Measurements from ENCODE around the gene CLPSL1.

Gene CLPSL1

DNA sequence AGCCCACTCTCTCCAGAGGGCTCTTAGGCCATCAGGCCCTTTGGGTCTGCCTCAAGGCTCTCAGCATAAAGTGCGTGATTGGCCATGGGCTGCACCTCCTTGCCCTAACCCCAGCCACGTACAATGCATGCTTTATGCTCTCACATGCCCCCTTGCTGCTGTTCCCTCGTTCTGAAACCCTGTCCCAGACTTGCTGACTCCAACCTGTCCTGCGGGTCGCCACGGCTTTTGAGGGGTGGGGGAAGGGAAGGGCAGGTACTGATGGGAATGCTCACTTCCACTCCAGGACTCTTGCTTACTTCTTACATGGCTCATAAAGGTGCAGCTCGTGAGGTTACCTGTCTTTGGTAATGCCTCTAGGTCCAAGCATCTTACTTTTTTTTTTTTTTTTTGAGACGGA lies 38.0 kb upstream of the CLPSL1 start:
- no peaks in the 10 kb centered on the region for H3K4me1 ChIP-seq (ENCODE audit: control insufficient read depth, insufficient read depth, low read length)

DNA sequence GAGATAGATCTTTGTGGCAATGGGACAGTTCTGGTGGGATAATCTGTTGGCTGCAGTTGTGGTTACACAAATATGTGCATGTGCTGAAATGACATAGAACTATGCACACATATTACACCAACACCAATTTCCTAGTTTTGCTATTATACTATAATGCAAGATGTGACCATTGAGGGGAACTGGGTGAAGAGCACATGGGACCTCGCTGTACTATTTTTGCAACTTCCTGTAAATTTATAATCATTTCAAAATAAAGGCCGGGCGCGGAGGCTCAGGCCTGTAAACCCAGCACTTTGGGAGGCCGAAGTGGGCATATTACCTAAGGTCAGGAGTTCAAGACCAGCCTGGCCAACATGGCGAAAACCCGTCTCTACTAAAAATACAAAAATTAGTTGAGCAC lies 35.3 kb upstream of the CLPSL1 start:
- H3K9ac ChIP-seq (ENCODE audit: low read depth, low read length) = no peak overlapping the region

More for the DNA sequence above, 38.0 kb upstream of the CLPSL1 start:
- H3K9me3 ChIP-seq (replicated peaks; ENCODE audit: low read length) = no peaks in the 10 kb centered on the region
- peaks cover 17% of the 10 kb centered on the region for H3K27me3 ChIP-seq (ENCODE audit: control insufficient read depth, insufficient read depth, low read length)
- H3K4me3 ChIP-seq (ENCODE audit: low read length) = no peak overlapping the region
- no peak overlapping the region for H3K9ac ChIP-seq (ENCODE audit: low read depth, low read length)
- H3K36me3 ChIP-seq (ENCODE audit: insufficient read depth, low read length) = no peaks in the 10 kb centered on the region
- H3K4me2 ChIP-seq (ENCODE audit: low read length) = no peak overlapping the region

DNA sequence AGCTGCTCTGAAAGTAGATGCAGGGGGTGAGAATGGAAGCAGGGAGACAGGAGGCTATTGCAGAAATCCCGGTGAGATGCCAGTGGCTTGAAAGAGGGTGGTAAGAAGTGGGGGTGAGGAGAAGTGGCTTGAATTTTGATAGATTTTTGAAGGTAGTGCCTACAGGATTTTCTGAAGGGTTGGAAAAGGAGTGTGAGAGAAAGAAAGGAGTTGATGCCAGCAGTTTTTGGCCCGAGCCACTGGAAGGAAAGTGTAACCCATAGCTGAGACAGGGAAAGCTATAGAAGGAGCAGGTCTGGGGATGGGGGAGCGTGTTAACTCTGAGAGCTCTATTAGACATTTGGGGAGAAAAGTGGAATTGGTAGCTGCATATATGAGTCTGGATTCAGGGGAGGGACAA lies 34.3 kb upstream of the CLPSL1 start:
- Histone ChIP-seq H3K9me3 (replicated peaks; ENCODE audit: low read length) (no peaks in the 10 kb centered on the region), H3K36me3 (ENCODE audit: insufficient read depth, low read length) (no peaks in the 10 kb centered on the region), H3K9ac (ENCODE audit: low read depth, low read length) (no peak overlapping the region), H3K27me3 (ENCODE audit: control insufficient read depth, insufficient read depth, low read length) (peaks cover 17% of the 10 kb centered on the region), H3K4me1 (ENCODE audit: control insufficient read depth, insufficient read depth, low read length) (no peaks in the 10 kb centered on the region), H3K4me3 (ENCODE audit: low read length) (no peak overlapping the region), H3K4me2 (ENCODE audit: low read length) (no peak overlapping the region)

More for the DNA sequence above, 35.3 kb upstream of the CLPSL1 start:
- H3K4me2 ChIP-seq (ENCODE audit: low read length) = no peak overlapping the region
- H3K9me3 ChIP-seq (replicated peaks; ENCODE audit: low read length) = no peaks in the 10 kb centered on the region
- peaks cover 17% of the 10 kb centered on the region for H3K27me3 ChIP-seq (ENCODE audit: control insufficient read depth, insufficient read depth, low read length)
- H3K36me3 ChIP-seq (ENCODE audit: insufficient read depth, low read length) = no peaks in the 10 kb centered on the region
- no peak overlapping the region for H3K4me3 ChIP-seq (ENCODE audit: low read length)
- H3K4me1 ChIP-seq (ENCODE audit: control insufficient read depth, insufficient read depth, low read length) = no peaks in the 10 kb centered on the region

DNA sequence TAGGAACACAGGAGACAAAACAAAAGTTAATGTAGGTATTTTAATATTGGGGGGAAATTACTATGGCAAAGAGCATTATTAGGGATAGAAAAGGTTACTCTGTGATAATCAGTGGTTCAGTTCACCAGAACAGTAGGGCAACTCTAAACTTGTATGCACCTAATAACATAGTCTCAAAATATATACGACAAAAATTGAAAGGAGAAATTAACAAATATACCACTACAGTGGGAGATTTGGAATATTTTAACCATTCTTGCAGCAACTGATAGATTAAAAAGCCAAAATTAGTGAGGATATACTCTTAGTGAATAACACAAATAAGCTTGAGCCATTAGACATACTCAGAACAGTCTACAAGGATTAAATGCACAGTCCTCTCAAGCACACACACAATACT lies 32.9 kb upstream of the CLPSL1 start:
- Histone ChIP-seq H3K27me3 (ENCODE audit: control insufficient read depth, insufficient read depth, low read length) (peaks cover 14% of the 10 kb centered on the region), H3K4me3 (ENCODE audit: low read length) (no peak overlapping the region), H3K4me2 (ENCODE audit: low read length) (no peak overlapping the region), H3K36me3 (ENCODE audit: insufficient read depth, low read length) (no peaks in the 10 kb centered on the region), H3K4me1 (ENCODE audit: control insufficient read depth, insufficient read depth, low read length) (no peaks in the 10 kb centered on the region), H3K9me3 (replicated peaks; ENCODE audit: low read length) (no peaks in the 10 kb centered on the region), H3K9ac (ENCODE audit: low read depth, low read length) (no peak overlapping the region)

DNA sequence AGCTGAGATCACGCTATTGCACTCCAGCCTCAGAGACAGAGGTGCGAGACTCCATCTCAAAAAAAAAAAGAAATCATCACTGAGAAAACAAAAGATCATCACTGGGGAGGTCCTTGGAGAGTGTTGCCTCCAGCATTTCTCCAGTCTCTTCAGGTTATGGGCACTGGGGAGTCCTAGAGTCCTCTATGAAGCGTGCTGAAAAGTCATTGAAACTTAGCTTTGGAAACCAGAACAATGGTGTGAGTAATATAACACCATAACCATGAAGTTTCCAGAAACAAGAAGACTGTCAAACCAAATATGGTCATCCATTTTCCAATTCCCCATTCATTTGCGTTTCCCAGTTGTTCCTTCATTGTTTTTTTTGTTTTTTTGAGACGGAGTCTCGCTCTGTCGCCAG lies 30.3 kb upstream of the CLPSL1 start:
- Histone ChIP-seq H3K27me3 (ENCODE audit: control insufficient read depth, insufficient read depth, low read length) (peaks cover 13% of the 10 kb centered on the region), H3K4me2 (ENCODE audit: low read length) (no peak overlapping the region), H3K4me3 (ENCODE audit: low read length) (no peak overlapping the region), H3K9me3 (replicated peaks; ENCODE audit: low read length) (no peaks in the 10 kb centered on the region), H3K36me3 (ENCODE audit: insufficient read depth, low read length) (no peaks in the 10 kb centered on the region), H3K9ac (ENCODE audit: low read depth, low read length) (no peak overlapping the region), H3K4me1 (ENCODE audit: control insufficient read depth, insufficient read depth, low read length) (peaks cover 5% of the 10 kb centered on the region)

DNA sequence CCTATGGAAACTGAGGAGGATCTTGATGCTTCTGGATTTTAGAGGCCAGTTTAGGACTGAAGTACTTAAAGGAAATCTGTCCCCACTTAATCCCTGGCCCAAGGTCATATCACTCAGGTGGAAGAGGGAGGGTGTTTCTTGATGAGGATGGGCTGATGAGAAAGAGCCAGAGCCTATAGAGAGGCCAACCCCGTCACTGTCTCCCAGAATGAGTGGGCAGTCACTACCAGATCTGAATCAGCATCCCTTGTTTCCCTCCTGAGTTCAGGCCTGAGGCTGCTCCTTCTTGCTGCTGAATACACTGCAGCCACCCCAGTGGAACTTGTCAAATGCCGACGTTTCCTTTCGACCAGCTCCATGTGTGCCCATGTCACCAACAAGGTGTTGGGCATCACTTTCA lies 29.2 kb upstream of the CLPSL1 start:
- no peak overlapping the region for H3K9ac ChIP-seq (ENCODE audit: low read depth, low read length)

DNA sequence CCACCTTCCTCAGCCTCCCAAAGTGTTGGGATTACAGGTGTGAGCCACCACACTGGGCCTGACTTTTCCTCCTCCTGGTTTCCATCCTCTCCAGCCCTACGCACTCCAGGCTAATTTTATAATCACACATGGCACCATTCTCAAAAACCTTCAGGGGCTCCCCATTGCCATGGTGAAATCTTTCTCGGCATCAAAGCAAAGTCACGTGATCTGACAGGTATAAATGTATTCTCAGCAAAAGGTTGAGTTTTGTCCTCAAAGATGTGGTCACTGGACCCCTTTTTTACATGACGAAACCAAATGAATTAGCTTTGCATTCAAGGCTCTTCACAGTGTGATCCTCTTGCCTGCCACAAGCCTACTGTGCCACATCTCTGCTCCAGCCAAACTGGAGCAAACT lies 28.5 kb upstream of the CLPSL1 start:
- peaks cover 5% of the 10 kb centered on the region for H3K4me1 ChIP-seq (ENCODE audit: control insufficient read depth, insufficient read depth, low read length)

More for the DNA sequence above, 29.2 kb upstream of the CLPSL1 start:
- Histone ChIP-seq H3K4me2 (ENCODE audit: low read length) (no peak overlapping the region), H3K4me3 (ENCODE audit: low read length) (no peak overlapping the region), H3K9me3 (replicated peaks; ENCODE audit: low read length) (no peaks in the 10 kb centered on the region), H3K27me3 (ENCODE audit: control insufficient read depth, insufficient read depth, low read length) (peaks cover 7% of the 10 kb centered on the region), H3K36me3 (ENCODE audit: insufficient read depth, low read length) (no peaks in the 10 kb centered on the region), H3K4me1 (ENCODE audit: control insufficient read depth, insufficient read depth, low read length) (peaks cover 5% of the 10 kb centered on the region)

DNA sequence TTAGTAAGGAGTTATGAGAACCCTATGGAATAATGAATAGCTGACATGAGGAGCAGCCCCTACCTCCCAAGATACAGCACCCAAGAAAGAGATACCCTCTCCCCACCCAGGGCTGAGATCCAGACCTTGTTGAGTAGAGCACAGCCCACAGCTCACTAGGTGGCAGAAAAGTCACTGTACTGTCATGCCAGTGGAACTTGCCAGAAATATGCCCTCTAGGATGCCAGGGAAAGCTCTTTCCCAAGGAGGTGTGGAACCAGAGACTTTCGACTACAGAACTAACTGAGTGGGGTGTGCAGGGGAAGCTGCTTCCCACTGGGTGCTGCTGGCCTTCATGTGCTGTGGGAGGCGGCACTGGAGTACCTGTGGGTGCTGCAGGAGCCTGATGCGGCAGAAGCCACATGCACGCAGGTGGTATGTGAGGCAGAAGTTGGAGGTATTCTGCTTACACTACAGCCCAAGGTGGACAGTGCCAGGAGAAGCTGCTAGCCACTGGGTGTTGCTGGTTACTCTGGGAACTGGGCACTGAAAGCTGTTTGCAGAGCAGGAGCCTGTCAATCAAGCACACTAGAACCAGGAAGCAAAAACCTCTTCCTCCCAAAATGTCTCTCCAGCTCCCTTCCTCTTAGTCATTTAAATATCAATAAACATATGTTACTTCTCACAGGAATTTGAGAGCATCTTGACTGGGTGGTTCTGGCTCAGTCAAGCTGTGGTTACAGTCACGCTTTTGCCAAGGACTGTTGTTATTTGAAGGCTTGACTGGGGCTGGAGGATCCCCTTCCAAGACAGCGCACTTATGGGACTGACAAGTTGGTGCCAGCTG lies 26.2 kb upstream of the CLPSL1 start:
- Histone ChIP-seq H3K9me3 (replicated peaks; ENCODE audit: low read length) (no peaks in the 10 kb centered on the region), H3K27me3 (ENCODE audit: control insufficient read depth, insufficient read depth, low read length) (peaks cover 5% of the 10 kb centered on the region), H3K9ac (ENCODE audit: low read depth, low read length) (no peak overlapping the region), H3K4me1 (ENCODE audit: control insufficient read depth, insufficient read depth, low read length) (peaks cover 5% of the 10 kb centered on the region), H3K4me2 (ENCODE audit: low read length) (no peak overlapping the region), H3K36me3 (ENCODE audit: insufficient read depth, low read length) (no peaks in the 10 kb centered on the region), H3K4me3 (ENCODE audit: low read length) (no peak overlapping the region)

More for the DNA sequence above, 28.5 kb upstream of the CLPSL1 start:
- H3K4me3 ChIP-seq (ENCODE audit: low read length) = no peak overlapping the region
- no peak overlapping the region for H3K9ac ChIP-seq (ENCODE audit: low read depth, low read length)
- no peaks in the 10 kb centered on the region for H3K36me3 ChIP-seq (ENCODE audit: insufficient read depth, low read length)
- H3K27me3 ChIP-seq (ENCODE audit: control insufficient read depth, insufficient read depth, low read length) = peaks cover under 1% of the 10 kb centered on the region
- no peaks in the 10 kb centered on the region for H3K9me3 ChIP-seq (replicated peaks; ENCODE audit: low read length)
- H3K4me2 ChIP-seq (ENCODE audit: low read length) = no peak overlapping the region

DNA sequence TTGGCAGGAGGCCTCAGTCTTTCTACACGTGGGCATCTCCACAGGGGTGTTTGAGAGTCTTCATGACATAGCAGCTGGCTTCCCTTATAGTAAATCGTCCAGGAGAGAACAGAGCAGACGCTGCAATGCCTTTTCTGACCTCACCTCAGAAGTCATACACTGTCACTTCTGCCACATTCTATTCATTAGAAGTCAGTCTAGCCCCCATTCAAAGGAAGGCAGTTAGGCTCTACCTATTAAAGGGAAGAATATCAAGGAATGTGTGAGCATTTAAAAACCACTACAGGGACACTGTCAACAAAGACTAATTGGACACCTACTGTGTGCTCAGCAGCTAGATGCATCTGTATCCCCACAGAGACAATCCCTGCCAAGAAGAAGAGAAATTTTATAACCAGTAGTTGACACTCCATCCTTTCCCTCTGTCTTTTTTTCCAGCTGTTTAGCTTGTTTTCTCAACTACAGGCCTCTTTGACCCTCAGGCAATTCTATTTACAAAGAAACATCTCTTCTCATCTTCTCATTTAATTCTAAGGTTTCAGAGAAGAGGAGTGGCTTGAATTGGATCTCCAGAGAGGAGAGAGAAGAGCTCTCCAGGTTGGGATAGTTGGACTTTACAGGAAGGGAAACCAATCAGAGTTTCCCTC lies 25.4 kb upstream of the CLPSL1 start:
- Histone ChIP-seq H3K36me3 (ENCODE audit: insufficient read depth, low read length) (no peaks in the 10 kb centered on the region), H3K27me3 (ENCODE audit: control insufficient read depth, insufficient read depth, low read length) (peaks cover 9% of the 10 kb centered on the region), H3K4me2 (ENCODE audit: low read length) (no peak overlapping the region), H3K4me3 (ENCODE audit: low read length) (no peak overlapping the region), H3K9me3 (replicated peaks; ENCODE audit: low read length) (no peaks in the 10 kb centered on the region), H3K9ac (ENCODE audit: low read depth, low read length) (no peak overlapping the region), H3K4me1 (ENCODE audit: control insufficient read depth, insufficient read depth, low read length) (peaks cover 5% of the 10 kb centered on the region)

DNA sequence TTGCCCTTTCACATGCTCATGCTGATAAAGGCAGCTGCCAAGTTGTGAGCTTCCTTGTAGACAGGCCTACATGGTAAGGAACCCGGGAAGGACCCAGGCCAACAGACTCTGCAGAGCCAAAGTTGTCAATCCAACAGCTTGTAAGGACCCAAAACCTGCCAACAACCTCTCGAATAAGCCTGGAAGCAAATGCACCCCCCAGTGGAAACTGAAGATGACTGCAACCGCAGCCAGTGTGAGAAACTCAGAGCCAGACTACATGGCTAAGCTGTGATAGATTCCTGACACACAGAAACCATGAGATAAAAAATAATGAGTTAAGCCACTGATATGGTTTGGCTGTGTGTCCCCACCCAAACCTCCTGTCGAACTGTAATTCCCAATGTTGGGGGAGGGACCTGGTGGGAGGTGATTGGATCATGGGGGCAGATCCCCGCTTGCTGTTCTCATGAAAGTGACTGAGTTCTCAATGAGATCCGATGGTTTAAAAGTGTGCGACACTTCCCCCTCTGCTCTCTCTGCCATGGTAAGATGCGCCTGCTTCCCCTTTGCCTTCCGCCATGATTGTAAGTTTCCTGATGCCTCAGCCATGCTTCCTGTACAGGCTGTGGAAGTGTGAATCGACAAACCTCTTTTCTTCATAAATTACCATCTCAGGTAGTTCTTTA lies 23.2 kb upstream of the CLPSL1 start:
- Histone ChIP-seq H3K4me1 (ENCODE audit: control insufficient read depth, insufficient read depth, low read length) (peaks cover 5% of the 10 kb centered on the region), H3K9ac (ENCODE audit: low read depth, low read length) (no peak overlapping the region), H3K27me3 (ENCODE audit: control insufficient read depth, insufficient read depth, low read length) (peaks cover 17% of the 10 kb centered on the region), H3K9me3 (replicated peaks; ENCODE audit: low read length) (no peaks in the 10 kb centered on the region), H3K4me3 (ENCODE audit: low read length) (no peak overlapping the region), H3K4me2 (ENCODE audit: low read length) (no peak overlapping the region), H3K36me3 (ENCODE audit: insufficient read depth, low read length) (no peaks in the 10 kb centered on the region)

DNA sequence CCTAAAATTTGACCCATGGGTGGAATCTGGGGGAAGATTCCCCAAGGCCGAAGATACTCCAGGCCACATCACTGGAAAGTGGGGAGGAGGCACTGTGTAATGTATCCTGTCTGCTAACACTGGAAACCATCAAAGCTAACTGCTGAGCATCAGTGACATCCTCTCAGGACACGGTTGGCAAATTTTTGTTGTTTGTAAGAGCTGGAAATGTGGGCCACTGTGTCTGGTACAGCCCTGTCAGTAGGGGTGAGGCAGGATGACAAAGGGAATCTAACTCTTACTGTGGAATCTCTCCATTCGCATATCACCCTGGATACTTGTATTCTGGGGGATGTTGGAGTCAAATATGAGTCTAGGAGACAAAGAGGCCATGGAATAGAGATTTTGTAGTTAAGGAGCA lies 21.4 kb upstream of the CLPSL1 start:
- H3K27me3 ChIP-seq (ENCODE audit: control insufficient read depth, insufficient read depth, low read length) = peaks cover 34% of the 10 kb centered on the region
- no peaks in the 10 kb centered on the region for H3K9me3 ChIP-seq (replicated peaks; ENCODE audit: low read length)
- no peak overlapping the region for H3K9ac ChIP-seq (ENCODE audit: low read depth, low read length)
- H3K4me3 ChIP-seq (ENCODE audit: low read length) = no peak overlapping the region
- peaks cover 4% of the 10 kb centered on the region for H3K4me1 ChIP-seq (ENCODE audit: control insufficient read depth, insufficient read depth, low read length)
- H3K4me2 ChIP-seq (ENCODE audit: low read length) = no peak overlapping the region
- no peaks in the 10 kb centered on the region for H3K36me3 ChIP-seq (ENCODE audit: insufficient read depth, low read length)

Data from skeletal muscle satellite cell (primary cell).